Stimulated activated CD4-positive, alpha-beta T cell treated with anti-CD3 and anti-CD28 coated beads, Interleukin-12 subunit alpha, Interleukin-12 subunit beta, amount 100 ng/mL, for 48 hours (primary cell): ENCODE measurements around the gene ARHGEF4.

Experiments
- DNase-seq, 3 donors: peaks; one replicate each; pipeline ENCODE4 v3.0.0-alpha.2; 2020; ENCODE audit warnings: low read depth in 2 of 3, low spot score in 1 of 3

The ARHGEF4 gene

DNA sequence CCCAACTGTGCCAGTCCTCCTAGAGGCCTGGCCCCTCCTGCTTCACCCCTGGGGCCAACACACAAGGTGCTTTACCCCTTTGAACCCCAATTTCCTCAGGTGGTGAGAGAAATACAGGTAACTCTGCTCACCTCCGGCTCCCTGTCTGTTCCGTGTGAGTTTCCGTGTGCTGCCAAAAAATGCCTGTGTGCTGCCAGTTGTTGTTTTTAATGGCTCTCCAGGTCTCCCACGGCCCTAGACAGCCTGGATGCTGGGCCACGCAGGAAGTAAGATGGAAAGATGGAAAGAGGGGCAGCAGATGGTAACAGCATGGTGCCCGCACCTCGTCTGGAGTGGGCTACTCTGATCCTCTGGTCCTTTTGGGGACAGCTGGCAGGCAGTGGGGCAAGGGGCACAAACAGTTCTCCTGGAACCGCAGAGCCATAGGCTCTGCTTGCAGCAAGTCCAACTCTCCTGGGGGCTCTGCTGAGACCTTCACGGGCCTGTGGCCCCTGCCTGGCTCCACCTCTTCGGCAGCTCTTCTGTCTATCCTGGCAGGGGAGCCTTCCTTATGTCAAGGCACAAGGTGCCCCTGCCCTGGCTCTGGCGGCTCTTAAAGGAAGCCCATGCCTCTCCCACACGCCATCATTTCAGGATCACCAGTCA is 4.3 kb upstream of the ARHGEF4 start:
- no peak for DNase-seq

DNA sequence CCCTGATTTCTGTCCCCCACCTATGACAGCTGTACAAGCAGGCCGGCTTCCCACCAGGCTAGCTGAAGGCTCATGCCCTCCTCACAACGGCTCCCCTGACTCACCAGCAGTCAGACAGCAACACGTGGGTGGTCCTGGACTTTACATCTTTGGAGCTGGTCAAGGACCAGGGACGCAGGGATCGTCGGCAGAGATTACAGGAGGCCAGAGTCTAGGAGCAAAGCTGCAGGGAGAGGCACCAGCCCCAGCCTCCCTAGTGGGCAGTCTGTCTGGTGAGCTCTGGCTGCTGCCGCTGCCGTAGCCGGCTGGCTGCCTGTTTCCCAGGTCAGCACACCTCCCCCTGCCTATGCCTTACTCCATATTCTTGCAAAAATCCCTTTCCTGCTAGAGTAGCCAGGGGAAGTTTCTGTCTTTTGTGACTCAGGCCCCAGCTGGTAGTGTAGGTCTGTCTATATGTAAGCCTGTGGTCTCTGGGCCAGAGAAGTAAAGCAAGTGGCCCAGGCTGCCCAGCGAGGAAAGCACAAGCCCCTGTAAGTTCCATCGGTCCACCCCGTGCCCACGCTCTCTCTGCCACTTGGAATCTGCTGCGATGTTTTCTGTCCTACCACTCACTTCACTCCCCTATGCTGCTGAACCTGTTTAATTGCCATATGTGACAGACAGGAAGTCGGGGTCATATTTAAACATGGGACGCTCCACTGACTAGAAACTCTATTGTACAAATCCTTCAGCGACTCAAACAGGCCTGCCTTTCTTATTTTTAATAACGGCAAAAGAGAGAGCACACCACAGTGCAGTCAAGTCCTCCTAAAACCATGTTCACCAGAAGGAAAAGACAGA is 2.4 kb upstream of the ARHGEF4 start:
- no peak for DNase-seq

DNA sequence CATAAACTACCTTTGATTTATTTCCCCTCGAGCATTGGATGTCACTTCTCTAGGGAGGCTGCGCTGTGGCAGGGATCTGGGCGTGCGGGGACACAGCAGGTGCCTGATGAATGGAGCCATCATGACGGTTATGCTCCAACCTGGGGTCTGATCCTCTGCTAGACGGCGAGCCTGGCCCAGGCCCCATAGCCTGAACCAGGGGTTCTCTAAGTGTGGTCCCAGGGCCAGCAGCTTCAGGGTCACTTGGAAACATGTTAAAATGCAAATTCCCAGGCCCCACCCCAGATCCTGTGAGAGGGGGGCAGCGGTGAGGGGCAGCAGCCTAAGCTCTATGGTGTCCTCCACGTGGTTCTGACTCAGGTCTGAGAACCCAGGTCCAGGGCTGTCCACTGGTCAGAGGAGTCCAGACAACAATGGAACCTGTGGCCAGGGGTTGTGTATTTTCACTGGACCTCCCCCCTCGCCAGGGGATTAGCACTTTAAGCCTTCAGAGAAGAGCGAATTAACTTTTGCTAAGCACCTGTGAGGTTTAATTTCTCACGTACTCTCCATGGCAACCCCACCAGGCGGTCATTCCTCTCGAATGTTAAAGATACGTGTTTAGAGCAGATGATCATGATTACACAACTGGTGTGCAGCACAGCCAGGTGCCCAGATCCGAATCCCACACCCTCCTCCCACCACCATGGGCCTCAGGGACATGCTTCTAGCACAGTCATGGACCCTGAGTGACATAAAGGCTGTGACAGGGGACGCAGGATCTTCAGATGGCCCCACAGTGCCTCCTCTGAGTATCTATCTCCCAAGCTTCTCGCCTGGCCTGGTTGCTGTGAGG is 1.6 kb upstream of the ARHGEF4 start:
- no peak for DNase-seq

DNA sequence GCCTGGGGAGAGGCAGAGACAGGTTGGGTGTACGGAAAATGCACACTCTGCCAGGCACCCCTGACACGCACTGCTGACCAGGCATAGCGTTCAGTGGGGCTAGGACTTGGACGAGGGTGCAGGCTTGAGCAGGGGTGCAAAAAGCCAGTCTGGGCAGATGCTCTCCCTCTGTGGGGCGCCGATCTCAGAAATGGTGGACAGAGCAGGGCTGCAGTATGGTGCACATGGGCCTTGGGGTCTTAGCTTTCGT is 1.0 kb upstream of the ARHGEF4 start:
- DNase-seq = no peak

DNA sequence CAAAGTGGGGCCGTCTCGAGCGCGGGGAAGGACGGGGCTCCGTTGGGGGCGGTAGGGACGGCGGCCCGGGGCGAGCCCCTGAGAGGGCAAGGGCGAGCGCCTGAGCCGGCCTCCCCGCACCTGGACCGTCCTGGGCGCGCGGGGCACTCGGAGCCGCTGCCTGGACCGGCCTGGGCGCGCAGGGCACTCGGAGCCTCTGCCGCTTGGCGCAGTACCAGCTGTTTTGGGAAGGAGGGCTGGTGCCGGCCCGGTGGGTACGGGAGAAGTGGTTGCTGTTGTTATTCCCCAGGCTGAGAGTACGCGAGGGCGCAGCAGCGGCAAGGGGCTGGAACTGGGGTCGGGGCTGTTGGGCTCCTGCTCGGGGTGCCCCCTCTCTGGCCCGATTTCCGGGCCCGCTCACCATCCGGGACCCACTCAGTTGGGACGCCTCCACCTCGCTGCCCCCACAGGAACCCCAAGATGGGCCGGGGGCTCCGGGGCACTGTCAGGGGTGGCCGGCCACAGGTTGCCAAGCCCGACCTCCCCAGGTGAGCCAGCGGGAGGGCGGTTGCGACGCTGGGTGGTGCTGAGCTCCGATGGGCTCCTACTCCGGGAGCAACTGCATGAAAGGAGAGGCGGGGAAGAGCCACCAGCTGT is 579 bp downstream of the ARHGEF4 start:
- no peak for DNase-seq

DNA sequence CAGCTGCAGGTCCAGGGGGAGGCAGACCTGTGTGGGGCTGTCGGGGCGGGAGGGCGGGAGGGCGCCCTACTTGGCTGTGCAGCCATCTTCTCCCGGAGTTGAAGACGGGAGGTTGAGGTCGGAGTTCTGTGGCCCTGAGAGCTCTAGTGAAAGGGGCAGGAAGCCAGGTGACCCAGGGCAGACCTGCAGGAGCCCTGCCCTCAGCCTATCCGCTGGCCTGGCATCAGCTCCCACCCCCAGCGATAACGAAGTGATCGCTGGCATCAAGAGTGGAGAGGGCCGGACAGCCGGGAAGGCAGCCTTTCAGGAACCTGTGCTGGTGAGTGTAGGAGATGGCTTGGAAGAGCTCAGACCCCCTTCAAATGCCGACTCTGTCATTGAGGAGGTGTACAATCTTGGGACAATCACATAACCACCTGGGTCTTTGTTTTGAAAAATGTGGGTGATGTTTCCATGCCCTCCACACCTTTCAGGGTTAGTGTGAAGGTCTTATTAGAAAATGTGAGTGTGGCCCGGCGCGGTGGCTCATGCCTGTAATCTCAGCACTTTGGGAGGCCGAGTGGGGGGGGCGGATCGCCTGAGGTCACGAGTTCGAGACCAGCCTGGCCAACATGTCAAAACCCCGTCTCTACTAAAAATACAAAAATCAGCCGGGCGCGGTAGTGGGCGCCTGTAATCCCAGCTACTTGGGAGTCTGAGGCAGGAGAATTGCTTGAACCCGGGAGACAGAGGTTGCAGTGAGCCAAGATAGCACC is 1.3 kb downstream of the ARHGEF4 start:
- no peak for DNase-seq

DNA sequence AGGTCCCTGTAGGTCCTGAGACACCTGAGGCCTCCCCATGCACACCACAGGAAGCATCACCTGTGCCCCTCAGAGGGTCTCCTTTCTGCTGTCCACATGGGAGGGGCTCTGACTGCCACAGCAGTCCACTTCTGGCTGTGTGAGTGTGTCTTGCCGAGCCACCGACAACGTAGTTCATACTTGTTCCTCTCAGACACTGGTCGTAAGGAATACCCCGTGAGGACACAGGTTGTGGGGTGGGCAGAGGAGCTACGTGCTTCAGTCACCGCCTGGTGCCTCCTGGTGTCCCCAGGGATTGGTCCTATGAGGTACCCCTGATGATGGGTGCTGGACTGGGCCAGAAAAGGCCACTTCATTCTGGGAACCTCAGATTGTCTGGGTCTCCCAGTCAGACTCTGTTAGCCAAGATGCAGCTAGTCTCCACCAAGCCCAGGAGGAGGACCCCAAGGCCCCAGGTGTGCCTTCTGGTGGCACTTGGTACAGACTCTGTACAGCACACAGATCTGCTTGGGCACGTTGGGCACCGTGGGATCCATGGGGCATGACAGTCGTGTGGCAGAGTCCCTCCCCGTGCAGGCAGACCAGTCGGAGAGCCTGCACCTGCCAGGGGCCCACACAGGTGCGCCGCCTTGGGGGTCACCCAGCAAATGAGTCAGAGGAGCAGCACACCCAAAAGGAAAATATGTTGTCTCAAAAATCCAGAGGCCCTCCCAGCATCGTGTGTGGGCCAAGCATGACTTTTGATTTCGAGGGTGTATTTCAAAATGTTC is 2.5 kb downstream of the ARHGEF4 start:
- DNase-seq = no peak

DNA sequence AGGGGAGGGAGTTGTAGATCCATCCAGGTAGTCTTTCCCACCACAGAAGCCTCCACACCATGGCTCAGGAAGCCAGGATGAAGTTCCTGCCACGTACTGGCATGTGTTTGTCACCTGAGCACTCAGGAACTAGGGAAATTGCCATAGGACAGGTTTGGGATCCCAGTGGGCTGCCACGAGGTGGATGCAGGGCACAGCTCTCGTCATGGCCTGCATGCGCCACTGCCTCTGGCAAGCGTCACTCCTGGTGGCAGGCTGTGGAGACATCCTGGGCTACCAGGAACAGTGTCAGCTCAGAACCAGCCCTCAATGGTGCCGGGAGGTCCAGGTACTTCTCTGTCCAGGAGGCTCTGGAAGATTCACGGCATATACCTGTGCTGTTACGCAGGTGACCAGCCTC is 3.8 kb downstream of the ARHGEF4 start:
- DNase-seq = no peak

DNA sequence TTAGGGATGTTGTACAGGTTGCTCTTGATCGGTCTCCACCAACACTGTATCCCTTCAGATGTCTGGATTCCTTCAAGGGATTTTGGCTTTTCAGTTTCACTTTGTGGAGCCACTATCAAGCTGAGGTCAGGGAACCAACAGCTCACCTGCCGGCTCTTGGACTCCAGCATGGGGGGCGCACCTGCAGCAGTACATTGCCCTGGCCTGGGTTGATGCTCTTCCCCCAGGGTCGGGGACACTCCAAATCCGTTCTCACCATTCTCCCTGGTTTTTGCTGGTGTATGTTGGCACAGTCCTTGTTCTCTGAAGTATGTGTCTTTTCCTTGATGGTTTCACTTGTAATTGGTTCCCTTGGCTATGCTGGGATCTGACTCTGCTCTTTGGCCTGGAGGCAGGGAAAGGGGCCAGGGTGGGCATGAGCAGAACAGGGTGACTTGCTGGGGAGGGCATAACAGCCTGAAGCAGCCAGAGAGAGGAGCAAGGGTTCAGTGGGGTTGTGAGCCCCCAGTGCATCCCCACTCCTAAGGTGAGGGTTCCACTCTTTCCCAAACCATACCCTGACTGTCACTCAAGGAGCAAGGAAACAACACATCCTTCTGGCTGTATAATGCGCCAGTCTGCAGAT is 5.1 kb downstream of the ARHGEF4 start:
- no peak for DNase-seq

DNA sequence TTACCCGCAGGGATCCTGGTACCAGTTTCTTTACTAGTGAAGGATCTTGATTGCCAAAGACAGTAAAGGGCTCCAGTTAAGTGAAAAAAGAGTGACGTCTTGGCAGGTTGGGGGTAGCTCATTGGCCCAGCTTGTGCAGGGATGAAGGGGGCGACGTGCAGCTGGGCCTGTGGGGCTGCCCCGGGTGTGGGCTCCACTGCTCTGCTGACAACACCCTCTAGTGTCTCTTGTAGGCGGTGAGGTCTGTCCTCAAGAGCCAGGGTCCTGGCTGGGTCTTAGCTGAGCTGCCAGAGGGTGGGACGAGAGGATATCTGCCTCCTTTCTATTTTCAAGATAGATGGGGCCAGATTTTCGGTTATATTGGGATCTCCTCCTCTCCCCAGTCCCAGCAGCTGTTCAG is 6.1 kb downstream of the ARHGEF4 start:
- DNase-seq = no peak

DNA sequence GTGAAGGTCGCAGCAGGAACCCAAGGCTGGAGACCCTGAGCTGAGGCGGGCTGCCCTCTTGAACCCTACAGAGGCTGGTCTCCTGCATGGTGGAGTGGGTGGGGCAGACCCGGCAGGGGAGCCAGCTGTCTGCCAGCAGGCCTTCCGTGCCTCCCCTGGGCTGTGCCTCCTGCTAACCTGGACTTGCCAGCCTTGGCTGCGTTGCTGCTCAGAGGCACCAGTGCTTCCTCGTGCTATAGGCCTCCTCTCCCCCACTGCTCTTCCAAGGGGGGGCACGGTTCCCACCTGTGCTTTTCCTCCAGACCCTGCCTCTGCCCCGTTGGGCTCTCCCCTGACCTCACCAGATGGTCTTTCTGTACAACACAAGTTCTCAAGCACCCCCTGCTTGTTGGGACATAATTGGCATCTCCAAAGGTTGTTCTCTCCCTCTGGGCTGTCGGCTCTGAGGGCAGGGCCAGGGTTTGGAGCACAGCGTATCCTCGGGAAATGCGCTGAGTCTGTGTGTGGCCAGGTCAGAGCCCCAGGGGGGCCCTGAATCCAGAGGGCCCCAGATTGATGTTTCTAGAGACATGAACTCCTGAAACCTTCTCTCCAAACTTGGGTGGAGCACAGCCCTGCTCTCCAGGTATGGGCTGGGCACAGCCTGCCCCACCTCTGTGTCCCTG is 6.7 kb downstream of the ARHGEF4 start:
- DNase-seq = no peak

DNA sequence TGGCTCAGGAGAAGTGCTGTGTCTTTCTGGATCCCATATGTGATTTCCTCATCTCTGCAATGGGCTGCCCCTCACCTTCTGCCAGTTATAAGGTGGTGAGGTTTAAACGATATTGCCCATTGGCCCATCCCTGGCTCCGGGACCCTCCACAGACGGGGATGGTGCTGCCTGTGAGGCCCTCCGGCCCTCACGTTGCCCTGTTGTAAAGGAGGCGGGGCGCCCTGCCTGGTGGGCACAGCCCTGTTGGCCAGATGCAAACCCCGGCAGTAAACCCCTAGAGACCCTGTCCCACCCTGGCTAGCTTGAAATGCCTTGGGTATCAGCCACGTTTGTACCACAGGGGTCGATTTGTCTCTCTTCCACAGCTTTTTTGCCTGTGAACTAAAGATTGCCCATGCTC is 7.4 kb downstream of the ARHGEF4 start:
- DNase-seq = no peak

DNA sequence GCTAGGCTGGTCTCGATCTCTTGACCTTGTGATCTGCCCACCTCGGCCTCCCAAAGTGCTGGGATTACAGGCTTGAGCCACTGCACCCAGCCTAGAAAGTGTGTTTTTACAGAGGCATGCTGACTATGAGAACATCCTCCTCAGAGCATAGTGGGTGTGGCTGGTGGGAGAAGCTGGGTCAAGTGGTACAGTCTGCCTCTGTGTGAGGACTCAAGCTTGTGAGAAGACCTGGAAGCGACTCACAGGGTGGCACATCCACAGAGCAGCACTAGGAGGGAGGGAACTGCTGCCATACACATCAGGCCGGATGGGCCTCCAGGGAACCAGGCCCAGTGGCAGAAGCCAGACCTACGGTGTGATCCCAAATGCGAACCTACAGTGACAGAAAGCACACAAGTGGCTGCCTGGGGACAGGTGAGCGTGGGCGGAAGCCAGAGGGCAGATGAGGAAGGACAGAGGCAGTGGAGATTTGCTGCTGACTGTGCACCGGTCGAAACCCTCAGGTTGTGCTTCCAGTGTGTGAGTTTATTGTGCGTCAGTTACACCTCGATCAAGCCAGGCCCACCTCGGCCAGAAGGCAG is 8.9 kb downstream of the ARHGEF4 start:
- no peak for DNase-seq

DNA sequence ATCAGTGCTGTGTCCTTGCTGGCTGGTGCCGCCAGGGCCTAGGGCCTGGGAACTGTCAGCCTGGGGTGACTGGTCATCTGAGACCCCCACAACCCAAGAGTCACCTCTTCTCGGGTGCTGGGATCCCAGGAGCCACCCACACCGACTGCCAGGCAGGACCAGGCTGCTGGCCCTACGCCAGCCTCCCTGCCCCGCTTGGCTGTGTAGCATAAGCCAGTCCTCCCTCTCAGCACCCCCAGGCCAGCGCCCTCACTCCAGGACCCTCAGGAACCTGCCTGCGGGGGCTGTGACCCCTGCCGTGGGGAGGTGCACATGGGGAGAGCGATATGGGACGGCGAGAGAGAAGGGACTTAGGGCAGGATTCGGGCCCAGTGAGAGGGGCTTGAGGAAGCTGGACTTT is 9.5 kb downstream of the ARHGEF4 start:
- DNase-seq = no peak

DNA sequence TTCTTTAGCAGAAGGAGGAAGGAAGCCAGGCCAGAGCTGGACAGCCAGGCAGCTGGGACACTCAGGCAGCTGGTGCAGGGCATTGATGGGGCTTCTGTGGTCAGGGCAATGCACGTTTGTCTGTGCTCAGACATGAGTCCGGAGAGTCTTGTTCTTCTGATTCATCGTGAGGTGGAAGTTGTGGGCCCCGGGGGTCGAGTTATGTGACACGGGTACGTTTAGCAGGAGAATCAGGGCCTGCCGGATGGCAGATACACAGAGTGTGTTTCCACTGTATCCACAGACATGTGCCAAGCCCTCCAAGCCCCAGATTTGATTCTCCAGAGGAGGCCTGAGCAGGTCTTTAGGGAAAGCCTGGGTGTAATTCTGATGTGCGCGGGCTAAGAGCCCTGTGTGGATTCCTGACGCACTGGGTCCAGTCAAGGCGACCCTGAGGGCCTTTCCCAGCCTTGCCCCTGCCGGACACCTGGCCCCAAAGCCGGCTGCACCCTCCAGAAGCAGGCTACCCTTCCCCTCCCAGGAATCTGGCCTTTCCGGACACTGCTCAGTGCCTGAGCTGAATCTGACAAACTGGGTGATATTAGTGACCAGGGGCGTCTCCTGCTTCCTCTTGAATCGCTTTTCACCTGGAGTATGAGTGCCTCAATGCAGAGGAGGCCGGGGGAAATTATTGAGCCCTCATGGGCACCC is 10.1 kb downstream of the ARHGEF4 start:
- no peak for DNase-seq

DNA sequence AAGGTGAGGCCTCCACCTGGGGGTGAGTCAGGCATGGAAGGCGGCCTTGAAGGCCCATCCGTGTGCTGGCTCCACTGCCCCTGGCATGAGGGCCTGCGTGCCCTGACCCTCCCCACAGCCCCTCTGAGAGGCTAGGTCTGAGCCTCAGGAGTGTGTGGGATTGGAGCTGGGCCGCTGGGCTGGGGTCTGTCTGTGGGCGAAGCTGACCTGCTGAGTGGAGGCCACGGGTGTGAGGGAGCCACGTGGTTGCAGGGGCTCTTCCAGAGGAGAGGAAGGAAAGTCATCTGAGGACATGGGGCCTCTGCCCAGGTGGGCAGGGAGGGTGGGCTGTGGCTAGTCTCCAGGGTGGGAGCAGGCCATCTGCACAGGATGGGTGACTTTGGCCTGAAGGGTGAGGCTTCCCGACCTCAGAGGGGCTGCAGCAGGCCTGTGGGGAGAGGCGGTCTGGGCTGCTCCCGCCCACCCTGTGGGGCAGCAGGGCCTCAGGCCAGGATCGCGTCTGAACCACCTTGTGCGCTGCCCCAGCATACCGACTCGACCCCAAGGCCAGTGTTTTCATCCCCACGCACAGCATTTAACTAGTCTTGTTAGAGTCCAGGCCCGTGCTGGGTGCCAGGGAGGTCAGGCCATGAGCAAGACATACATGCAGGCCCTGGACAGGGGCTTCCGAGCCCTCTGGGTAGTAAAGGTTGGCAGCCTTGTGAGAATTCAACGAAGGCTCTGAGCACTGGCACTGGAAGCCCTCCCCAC is 11.2 kb downstream of the ARHGEF4 start:
- no peak for DNase-seq

DNA sequence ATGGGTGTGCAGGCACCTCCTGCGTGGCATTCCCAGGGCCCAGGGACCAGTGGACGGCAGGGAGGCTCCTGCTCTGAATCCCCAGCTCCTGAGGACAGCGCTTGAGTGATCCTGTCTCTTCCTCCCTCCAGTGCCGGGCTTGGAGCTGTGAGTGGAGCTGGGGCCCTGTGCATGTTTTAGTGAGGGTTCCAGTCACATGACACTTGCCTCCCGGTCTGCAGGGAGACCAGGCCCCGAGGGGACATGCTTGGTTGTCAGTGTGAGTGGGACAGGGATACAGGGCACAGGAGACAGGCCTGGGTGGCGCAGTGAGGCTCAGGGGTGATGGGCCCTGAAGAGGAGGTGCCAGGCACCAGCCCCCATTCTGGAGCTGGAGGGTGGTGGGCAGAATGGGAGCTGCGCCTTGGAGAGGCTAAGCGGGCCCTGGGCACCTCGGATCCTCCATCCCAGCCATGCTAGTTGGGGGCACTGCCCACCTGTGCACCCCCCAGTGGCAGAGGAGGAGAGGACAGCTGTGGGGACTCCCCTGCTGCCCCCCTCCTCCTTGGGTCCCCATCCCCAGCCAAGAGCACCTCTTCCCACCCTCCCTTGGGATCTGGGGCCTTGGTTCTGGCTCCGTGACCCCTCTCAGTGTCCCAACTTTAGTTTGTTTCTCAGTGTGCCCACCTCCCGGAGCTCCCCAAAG is 12.0 kb downstream of the ARHGEF4 start:
- no peak for DNase-seq
